ENCODE data around the gene FAM240A. TPM values are rescaled to one million over a fixed set of nuclear protein-coding genes. Genes with fewer than 3 reads are reported as not detected.

FAM240A gene
- total and polyA plus RNA-seq, 4 donors, result not detected

GRCh38 chr3:46651084-46651483 lies 38.8 kb downstream of the FAM240A start:
- H3K36me3 ChIP-seq (ENCODE audit: control insufficient read depth in 4 of 4, insufficient read depth in 3 of 4, low read depth in 1 of 4, low read length in 3 of 4), result no peaks in the 10 kb centered on the region
- H3K27me3 ChIP-seq (ENCODE audit: control insufficient read depth in 4 of 4, insufficient read depth in 4 of 4, low read length in 3 of 4), result no peaks in the 10 kb centered on the region
- no peak overlapping the region for H3K27ac ChIP-seq (ENCODE audit: low read depth in 1 of 2, low read length in 2 of 2)
- no peak for DNase-seq (ENCODE audit: low spot score)
- TF ChIP-seq ATF3 (IDR thresholded peaks at IDR 0.05), result no peak
- TF ChIP-seq TAF1 (conservative IDR thresholded peaks at IDR 0.05), result no peak
- no peak for TF ChIP-seq EGR1 (IDR thresholded peaks at IDR 0.05; ENCODE audit: low read depth in 2 of 2)
- TF ChIP-seq, protein P1, sequence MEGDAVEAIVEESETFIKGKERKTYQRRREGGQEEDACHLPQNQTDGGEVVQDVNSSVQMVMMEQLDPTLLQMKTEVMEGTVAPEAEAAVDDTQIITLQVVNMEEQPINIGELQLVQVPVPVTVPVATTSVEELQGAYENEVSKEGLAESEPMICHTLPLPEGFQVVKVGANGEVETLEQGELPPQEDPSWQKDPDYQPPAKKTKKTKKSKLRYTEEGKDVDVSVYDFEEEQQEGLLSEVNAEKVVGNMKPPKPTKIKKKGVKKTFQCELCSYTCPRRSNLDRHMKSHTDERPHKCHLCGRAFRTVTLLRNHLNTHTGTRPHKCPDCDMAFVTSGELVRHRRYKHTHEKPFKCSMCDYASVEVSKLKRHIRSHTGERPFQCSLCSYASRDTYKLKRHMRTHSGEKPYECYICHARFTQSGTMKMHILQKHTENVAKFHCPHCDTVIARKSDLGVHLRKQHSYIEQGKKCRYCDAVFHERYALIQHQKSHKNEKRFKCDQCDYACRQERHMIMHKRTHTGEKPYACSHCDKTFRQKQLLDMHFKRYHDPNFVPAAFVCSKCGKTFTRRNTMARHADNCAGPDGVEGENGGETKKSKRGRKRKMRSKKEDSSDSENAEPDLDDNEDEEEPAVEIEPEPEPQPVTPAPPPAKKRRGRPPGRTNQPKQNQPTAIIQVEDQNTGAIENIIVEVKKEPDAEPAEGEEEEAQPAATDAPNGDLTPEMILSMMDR (IDR thresholded peaks at IDR 0.05; ENCODE audit: low read depth, low read length, missing input control), result no peak
- TF ChIP-seq, protein P2, sequence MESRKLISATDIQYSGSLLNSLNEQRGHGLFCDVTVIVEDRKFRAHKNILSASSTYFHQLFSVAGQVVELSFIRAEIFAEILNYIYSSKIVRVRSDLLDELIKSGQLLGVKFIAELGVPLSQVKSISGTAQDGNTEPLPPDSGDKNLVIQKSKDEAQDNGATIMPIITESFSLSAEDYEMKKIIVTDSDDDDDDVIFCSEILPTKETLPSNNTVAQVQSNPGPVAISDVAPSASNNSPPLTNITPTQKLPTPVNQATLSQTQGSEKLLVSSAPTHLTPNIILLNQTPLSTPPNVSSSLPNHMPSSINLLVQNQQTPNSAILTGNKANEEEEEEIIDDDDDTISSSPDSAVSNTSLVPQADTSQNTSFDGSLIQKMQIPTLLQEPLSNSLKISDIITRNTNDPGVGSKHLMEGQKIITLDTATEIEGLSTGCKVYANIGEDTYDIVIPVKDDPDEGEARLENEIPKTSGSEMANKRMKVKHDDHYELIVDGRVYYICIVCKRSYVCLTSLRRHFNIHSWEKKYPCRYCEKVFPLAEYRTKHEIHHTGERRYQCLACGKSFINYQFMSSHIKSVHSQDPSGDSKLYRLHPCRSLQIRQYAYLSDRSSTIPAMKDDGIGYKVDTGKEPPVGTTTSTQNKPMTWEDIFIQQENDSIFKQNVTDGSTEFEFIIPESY (IDR thresholded peaks at IDR 0.05), result no peak
- no peak for TF ChIP-seq REST (IDR thresholded peaks at IDR 0.05)
- no peak for TF ChIP-seq GABPA (IDR thresholded peaks at IDR 0.05 in 1 of 2, conservative IDR thresholded peaks at IDR 0.05 in 1 of 2)
- TF ChIP-seq FOXA1 (IDR thresholded peaks at IDR 0.05), result no peak
- no peak for TF ChIP-seq JUND (IDR thresholded peaks at IDR 0.05)
- TF ChIP-seq RXRA (IDR thresholded peaks at IDR 0.05), result no peak
- no peak for TF ChIP-seq NR2F2 (IDR thresholded peaks at IDR 0.05)
- no peak for TF ChIP-seq FOXA2 (IDR thresholded peaks at IDR 0.05)
- H3K4me1 ChIP-seq (ENCODE audit: control insufficient read depth in 4 of 4, insufficient read depth in 4 of 4, low read length in 3 of 4), result no peaks in the 10 kb centered on the region
- no peak overlapping the region for H3K4me3 ChIP-seq (ENCODE audit: low read depth in 1 of 3, low read length in 3 of 3)
- H3K9me3 ChIP-seq (ENCODE audit: control insufficient read depth in 4 of 4, low read length in 3 of 4), result peaks cover 0 to 4% (median 0%) of the 10 kb centered on the region in 4 donors
- WGBS, result 74% methylated on average over 1 of the region's 1 CpG
- no peak overlapping the region for H3K9ac ChIP-seq (ENCODE audit: low read depth in 1 of 2, low read length in 2 of 2)

DNA sequence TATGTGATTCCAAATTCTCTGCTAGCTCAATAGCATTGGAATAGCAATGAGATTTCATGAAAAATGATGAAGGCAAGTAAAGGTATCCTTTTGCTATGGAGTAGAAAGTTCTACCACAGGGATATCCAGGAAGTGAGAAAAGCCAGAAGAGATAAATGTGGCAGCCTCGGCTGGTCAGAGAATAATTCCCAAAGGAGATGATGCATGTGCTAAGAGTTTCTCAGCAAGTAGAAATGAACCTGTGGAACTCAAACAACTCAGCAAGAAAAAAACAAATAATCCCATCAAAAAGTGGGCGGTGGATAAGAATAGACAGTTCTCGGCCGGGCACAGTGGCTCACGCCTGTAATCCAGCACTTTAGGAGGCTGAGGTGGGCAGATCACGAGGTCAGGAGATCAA lies 42.9 kb downstream of the FAM240A start:
- Histone ChIP-seq H3K9me3 (ENCODE audit: control insufficient read depth in 4 of 4, low read length in 3 of 4) (peaks cover 0 to 4% (median 0%) of the 10 kb centered on the region in 4 donors), H3K27ac (ENCODE audit: low read depth in 1 of 2, low read length in 2 of 2) (no peak overlapping the region), H3K36me3 (ENCODE audit: control insufficient read depth in 4 of 4, insufficient read depth in 3 of 4, low read depth in 1 of 4, low read length in 3 of 4) (no peaks in the 10 kb centered on the region), H3K4me1 (ENCODE audit: control insufficient read depth in 4 of 4, insufficient read depth in 4 of 4, low read length in 3 of 4) (peaks cover 0 to 1% (median 0%) of the 10 kb centered on the region in 4 donors), H3K4me3 (ENCODE audit: low read depth in 1 of 3, low read length in 3 of 3) (no peak overlapping the region), H3K9ac (ENCODE audit: low read depth in 1 of 2, low read length in 2 of 2) (no peak overlapping the region), H3K27me3 (ENCODE audit: control insufficient read depth in 4 of 4, insufficient read depth in 4 of 4, low read length in 3 of 4) (no peaks in the 10 kb centered on the region)
- whole genome bisulfite sequencing, result 90% methylated on average over 6 of the region's 6 CpGs
- TF ChIP-seq MAX (IDR thresholded peaks at IDR 0.05) (no peak), RXRA (IDR thresholded peaks at IDR 0.05) (no peak), HNF4A (conservative IDR thresholded peaks at IDR 0.05) (no peak), FOXA1 (IDR thresholded peaks at IDR 0.05) (no peak), NR2F2 (IDR thresholded peaks at IDR 0.05) (no peak), ATF3 (IDR thresholded peaks at IDR 0.05) (no peak), JUND (IDR thresholded peaks at IDR 0.05) (no peak), YY1 (IDR thresholded peaks at IDR 0.05) (no peak), SP1 (IDR thresholded peaks at IDR 0.05) (no peak), FOXA2 (IDR thresholded peaks at IDR 0.05) (no peak), RAD21 (IDR thresholded peaks at IDR 0.05) (no peak), TAF1 (conservative IDR thresholded peaks at IDR 0.05) (no peak), GABPA (IDR thresholded peaks at IDR 0.05 in 1 of 2, conservative IDR thresholded peaks at IDR 0.05 in 1 of 2) (no peak), HNF4G (IDR thresholded peaks at IDR 0.05) (no peak)
- TF ChIP-seq, protein P1 (IDR thresholded peaks at IDR 0.05; ENCODE audit: low read depth, low read length, missing input control), result no peak
- no peak for DNase-seq (ENCODE audit: low spot score)
